ENCODE measurements around the gene TMEM131.

DNA sequence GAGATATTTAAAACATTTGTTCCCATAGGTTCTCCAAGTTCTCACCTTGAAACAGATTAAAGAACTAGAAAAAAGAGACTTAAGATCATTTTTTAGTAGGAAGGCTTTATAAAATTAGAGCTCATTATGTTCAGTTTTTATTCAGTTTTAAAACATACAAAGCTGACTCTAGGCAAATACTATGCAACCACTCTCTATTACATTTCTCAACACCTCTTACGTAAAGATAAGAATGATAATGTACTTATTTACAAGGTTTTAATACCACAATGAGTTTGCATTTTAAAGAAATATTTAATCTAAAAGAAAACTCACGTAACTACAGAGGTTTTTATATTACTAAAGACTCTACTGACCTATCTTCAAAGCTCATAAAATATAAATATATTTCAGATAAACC, 68.8 kb downstream of the TMEM131 start:
- TF ChIP-seq, protein P1, sequence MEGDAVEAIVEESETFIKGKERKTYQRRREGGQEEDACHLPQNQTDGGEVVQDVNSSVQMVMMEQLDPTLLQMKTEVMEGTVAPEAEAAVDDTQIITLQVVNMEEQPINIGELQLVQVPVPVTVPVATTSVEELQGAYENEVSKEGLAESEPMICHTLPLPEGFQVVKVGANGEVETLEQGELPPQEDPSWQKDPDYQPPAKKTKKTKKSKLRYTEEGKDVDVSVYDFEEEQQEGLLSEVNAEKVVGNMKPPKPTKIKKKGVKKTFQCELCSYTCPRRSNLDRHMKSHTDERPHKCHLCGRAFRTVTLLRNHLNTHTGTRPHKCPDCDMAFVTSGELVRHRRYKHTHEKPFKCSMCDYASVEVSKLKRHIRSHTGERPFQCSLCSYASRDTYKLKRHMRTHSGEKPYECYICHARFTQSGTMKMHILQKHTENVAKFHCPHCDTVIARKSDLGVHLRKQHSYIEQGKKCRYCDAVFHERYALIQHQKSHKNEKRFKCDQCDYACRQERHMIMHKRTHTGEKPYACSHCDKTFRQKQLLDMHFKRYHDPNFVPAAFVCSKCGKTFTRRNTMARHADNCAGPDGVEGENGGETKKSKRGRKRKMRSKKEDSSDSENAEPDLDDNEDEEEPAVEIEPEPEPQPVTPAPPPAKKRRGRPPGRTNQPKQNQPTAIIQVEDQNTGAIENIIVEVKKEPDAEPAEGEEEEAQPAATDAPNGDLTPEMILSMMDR (IDR thresholded peaks at IDR 0.05; ENCODE audit: borderline replicate concordance, extremely low read depth, low read length, poor library complexity, severe bottlenecking) = no peak
- no peak for TF ChIP-seq EZH2 (IDR thresholded peaks at IDR 0.05; ENCODE audit: borderline replicate concordance, low read depth, low read length, severe bottlenecking)

Measured in DND-41 (cell line).